Endothelial cell (in vitro differentiated cells): ENCODE results near the gene FERMT3. TPM values are rescaled to one million over a fixed set of nuclear protein-coding genes. Genes with fewer than 3 reads are reported as not detected.

Experiments used
- DNase-seq: peaks from one replicate; pipeline ENCODE4 v3.0.0; 2021; ENCODE audit warnings: low spot score
- H3K27ac Mint-ChIP-seq: one replicate; pipeline ENCODE4 v1.8.0; 2021; ENCODE audit warnings: mixed read lengths, inconsistent platforms; ENCODE audit not compliant: unreplicated experiment
- H3K27me3 Mint-ChIP-seq: one replicate; pipeline ENCODE4 v1.8.0; 2021; ENCODE audit warnings: mild to moderate bottlenecking, moderate library complexity, mixed read lengths, inconsistent platforms; ENCODE audit not compliant: unreplicated experiment
- H3K36me3 Mint-ChIP-seq: one replicate; pipeline ENCODE4 v1.8.0; 2021; ENCODE audit warnings: mild to moderate bottlenecking, low read depth, mixed read lengths, inconsistent platforms; ENCODE audit not compliant: unreplicated experiment
- H3K4me1 Mint-ChIP-seq: one replicate; pipeline ENCODE4 v1.8.0; 2021; ENCODE audit warnings: mild to moderate bottlenecking, mixed read lengths, inconsistent platforms; ENCODE audit not compliant: unreplicated experiment
- H3K4me3 Mint-ChIP-seq: one replicate; pipeline ENCODE4 v1.8.0; 2021; ENCODE audit warnings: mild to moderate bottlenecking, mixed read lengths, inconsistent platforms; ENCODE audit not compliant: unreplicated experiment
- H3K9me3 Mint-ChIP-seq: one replicate; pipeline ENCODE4 v1.8.0; 2021; ENCODE audit warnings: mixed read lengths, inconsistent platforms; ENCODE audit not compliant: unreplicated experiment
- total RNA-seq: library from RNA; stranded (reverse); fragmentation: NEBNext Ultra II Directional; extraction: Animal tissue kit (Norgen Biotek cat#: 25700); gene quantifications from one replicate; pipeline ENCODE4 v1.2.1, GENCODE V29; 2021; ENCODE audit not compliant: unreplicated experiment
- TF ChIP-seq, protein P1 (sequence below): fragments of 200-600 bp; sonication (generic); IDR thresholded peaks from one replicate; pipeline ENCODE4 v1.5.0; 2021; ENCODE audit warnings: antibody characterized with exemption; ENCODE audit not compliant: unreplicated experiment

The FERMT3 gene
- total RNA-seq, 1 donor from 2014 or later = 6.2 TPM

GRCh38 chr11:64207256-64208085 lies 950 bp downstream of the FERMT3 start:
- TF ChIP-seq, protein P1, sequence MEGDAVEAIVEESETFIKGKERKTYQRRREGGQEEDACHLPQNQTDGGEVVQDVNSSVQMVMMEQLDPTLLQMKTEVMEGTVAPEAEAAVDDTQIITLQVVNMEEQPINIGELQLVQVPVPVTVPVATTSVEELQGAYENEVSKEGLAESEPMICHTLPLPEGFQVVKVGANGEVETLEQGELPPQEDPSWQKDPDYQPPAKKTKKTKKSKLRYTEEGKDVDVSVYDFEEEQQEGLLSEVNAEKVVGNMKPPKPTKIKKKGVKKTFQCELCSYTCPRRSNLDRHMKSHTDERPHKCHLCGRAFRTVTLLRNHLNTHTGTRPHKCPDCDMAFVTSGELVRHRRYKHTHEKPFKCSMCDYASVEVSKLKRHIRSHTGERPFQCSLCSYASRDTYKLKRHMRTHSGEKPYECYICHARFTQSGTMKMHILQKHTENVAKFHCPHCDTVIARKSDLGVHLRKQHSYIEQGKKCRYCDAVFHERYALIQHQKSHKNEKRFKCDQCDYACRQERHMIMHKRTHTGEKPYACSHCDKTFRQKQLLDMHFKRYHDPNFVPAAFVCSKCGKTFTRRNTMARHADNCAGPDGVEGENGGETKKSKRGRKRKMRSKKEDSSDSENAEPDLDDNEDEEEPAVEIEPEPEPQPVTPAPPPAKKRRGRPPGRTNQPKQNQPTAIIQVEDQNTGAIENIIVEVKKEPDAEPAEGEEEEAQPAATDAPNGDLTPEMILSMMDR = no peak
- H3K27me3 Mint-ChIP-seq = peaks cover 7% of the 10 kb centered on the region
- H3K4me3 Mint-ChIP-seq = no peak overlapping the region
- no peaks in the 10 kb centered on the region for H3K9me3 Mint-ChIP-seq
- no peak for DNase-seq
- H3K27ac Mint-ChIP-seq = peak overlapping the region; percentile 36
- peaks cover 19% of the 10 kb centered on the region for H3K36me3 Mint-ChIP-seq
- peaks cover 33% of the 10 kb centered on the region for H3K4me1 Mint-ChIP-seq

DNA sequence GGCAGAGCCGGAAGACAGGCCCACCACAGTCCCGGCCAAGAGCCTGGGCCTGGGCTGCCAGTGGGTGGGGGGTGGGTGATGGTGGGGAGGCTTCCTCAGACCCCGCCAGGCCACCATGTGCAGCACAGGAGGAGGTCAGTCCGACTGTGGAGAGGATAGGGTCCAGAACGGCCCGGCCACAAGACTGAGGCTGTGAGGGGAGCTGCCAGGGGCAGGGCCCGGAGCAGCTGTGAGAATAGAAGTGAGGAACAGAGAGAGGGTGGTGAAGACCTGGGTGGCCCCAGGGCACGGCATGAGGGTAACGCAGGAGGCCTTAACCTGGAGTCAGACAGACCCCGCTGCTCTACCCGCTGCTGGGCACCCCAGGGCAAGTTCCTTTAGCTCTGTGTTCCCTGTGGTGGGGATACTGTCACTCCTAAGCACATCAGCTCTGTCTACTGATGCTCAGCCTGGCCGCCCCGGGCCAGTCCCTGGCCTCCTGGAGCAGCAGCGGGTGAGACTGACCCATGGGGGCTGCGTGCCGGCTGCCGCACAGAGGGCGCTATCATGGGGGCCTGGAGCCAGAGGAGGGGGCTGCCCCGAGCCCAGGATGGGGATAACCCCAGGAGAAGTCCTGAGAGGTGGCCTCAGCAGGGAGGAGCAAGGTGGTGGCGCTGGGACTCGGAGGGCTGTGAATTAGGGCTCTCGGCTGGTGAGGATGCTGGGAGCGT lies 1.7 kb downstream of the FERMT3 start:
- Mint-ChIP-seq H3K4me1 (peaks cover 32% of the 10 kb centered on the region), H3K27ac (no peak overlapping the region), H3K27me3 (peaks cover 8% of the 10 kb centered on the region), H3K36me3 (peaks cover 20% of the 10 kb centered on the region), H3K9me3 (no peaks in the 10 kb centered on the region), H3K4me3 (no peak overlapping the region)
- TF ChIP-seq, protein P1 = no peak
- no peak for DNase-seq

DNA sequence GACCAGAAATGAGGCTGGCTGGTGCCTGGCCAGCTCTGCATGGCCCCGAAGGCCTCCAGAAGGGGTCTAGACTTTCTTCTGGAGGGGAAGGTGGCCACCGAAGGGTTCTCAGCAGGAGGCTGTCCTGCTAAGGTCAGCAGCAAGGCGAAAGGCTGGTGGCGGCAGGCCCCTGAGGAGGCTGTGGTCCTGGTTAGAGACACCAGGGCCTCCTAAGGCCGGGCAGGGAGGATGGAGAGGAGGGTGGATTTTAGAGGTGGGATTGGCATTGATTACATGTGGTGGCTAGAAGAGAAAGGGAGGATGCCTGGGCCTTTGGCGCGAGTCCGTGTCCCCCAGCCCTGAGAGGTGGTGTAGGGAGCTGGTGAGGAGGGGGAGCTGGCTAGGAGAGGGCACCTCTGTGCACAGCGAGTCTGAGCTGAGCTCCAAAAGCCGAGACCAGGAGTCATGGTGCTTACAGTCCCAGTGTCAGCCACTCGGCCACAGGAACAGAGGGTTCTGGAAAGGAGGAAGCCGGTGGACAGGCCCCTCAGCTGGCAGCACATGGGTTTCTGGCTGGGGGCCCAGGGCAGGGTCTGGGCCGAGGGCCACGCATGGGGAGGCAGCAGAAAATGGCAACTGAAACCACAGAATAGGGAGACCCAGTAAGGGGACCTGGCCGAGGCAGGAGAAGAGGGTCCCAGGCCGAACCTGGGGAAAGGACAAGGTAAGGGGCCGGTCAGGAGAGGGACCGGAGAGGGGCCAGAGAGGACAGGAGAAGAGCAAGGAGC lies 2.5 kb downstream of the FERMT3 start:
- DNase-seq = no peak
- Mint-ChIP-seq H3K27ac (peak overlapping the region; percentile 48), H3K27me3 (peaks cover 7% of the 10 kb centered on the region), H3K4me1 (peaks cover 28% of the 10 kb centered on the region), H3K36me3 (peaks cover 15% of the 10 kb centered on the region), H3K4me3 (no peak overlapping the region), H3K9me3 (no peaks in the 10 kb centered on the region)
- TF ChIP-seq, protein P1 = no peak

- peaks cover 9% of the 10 kb centered on the region for H3K36me3 Mint-ChIP-seq
- no peaks in the 10 kb centered on the region for H3K9me3 Mint-ChIP-seq
- TF ChIP-seq, protein P1 = no peak
- H3K27ac Mint-ChIP-seq = no peak overlapping the region
- H3K27me3 Mint-ChIP-seq = peaks cover 7% of the 10 kb centered on the region
- H3K4me1 Mint-ChIP-seq = peaks cover 22% of the 10 kb centered on the region
- DNase-seq = no peak
- no peak overlapping the region for H3K4me3 Mint-ChIP-seq
These were observed 3.0 kb downstream of the FERMT3 start for GRCh38 chr11:64209563-64209843.
